GM23248 (cell line): ENCODE measurements around the gene SLIT3.

Source experiments
- EZH2 ChIP-seq: fragments of 200-600 bp; sonication (generic); IDR thresholded peaks from 2 replicates; pipeline ENCODE4 v1.6.1; 2018; ENCODE audit warnings: antibody characterized with exemption, mild to moderate bottlenecking; ENCODE audit not compliant: insufficient read depth, poor library complexity, severe bottlenecking
- EZH2phosphoT487 ChIP-seq: fragments of 200-600 bp; sonication (generic); IDR thresholded peaks from 2 replicates; pipeline ENCODE4 v1.6.1; 2018; ENCODE audit warnings: antibody characterized with exemption, moderate library complexity, mild to moderate bottlenecking, low read depth; ENCODE audit not compliant: insufficient read depth

DNA sequence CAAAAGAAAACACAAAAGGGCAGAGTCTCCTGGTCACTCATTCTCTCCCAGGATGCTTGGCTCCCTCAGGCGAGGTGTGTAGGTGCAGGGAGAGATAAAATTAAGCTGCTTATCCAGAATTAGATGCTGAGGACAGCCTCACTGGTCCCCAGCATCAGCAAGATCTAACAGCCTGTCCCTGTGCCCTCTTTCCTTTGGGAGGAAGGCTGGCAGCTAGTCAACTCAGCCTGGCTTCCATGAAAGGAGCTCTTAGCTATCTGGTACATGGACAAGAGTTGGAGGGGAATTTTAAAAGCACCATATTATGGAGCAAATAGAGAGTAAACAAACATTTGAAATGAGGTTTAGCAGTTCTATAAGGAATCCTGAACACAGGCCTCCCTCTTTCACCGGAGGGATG is 523.3 kb downstream of the SLIT3 start:
- TF ChIP-seq EZH2, result no peak
- no peak for TF ChIP-seq EZH2phosphoT487
